Stimulated activated CD4-positive, alpha-beta T cell treated with anti-CD3 and anti-CD28 coated beads, Interleukin-1b, Interleukin-23, amount 100 ng/mL, for 1 hour (primary cell): ENCODE results near the gene EXOC2.
"Not testable (repeated sequence)": the region's sequence is repeated elsewhere in the genome, so short reads cannot be mapped to it uniquely, and the experiment has no call there.

Experiments
- DNase-seq, 2 donors: peaks; one replicate each; pipeline ENCODE4 v3.0.0-alpha.2; 2020; ENCODE audit warnings: low read depth in 2 of 2

EXOC2 gene

GRCh38 chr6:583116-583515 is 109.8 kb downstream of the EXOC2 start:
- DNase-seq: no peak

DNA sequence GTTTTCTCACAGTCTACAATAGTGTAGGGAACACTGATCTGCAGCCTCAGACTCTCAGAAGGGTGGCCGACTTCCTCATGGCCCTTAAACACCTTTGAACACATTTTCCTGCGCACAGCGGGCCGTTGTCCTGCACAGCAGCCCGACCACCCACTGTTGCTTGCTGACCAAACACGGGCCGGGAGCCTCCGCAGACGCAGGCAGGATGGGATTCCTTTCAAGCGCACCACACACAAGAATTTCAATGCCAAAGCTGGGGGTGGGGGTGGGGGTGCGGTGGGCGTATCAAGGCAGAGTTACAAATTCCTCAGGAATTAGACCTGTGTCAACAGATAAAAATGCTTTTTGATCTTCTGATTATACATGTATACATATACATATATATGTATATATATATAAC is 110.6 kb downstream of the EXOC2 start:
- no peak for DNase-seq

GRCh38 chr6:579339-579738 is 113.6 kb downstream of the EXOC2 start:
- no peak for DNase-seq

DNA sequence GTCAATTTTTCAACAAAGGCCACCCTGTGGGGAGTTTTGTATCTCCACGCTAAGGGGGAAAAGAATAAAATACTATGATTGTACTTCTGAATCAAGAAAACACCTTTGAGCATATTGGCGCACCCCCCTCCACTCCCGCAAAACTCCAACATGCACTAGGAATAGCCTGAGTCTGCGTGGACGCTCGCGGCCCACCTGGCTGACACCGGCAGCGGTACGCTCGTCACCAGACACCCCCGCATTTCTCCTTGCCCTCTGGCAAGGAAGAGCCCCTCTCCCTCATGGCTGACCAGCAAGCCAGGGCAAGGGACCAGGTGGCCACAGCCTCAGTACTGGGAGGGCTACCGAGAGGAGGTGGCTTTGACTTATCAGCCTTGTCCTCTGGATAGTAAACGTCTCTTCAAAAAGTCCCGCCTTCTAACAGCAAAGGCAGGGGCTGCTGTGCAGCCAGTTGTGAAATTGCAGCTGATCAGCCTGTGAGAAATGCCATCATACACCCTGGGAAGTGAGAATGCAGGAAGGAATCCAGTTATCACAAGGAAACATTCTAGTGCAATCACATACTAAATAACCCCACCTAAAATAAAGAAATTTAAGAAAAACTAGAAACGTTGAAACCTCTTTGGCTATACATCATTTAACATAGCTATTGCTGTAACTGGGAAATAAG is 120.2 kb downstream of the EXOC2 start:
- no peak for DNase-seq

- DNase-seq: no peak
Observed at GRCh38 chr6:571892-572291, 121.0 kb downstream of the EXOC2 start.

DNA sequence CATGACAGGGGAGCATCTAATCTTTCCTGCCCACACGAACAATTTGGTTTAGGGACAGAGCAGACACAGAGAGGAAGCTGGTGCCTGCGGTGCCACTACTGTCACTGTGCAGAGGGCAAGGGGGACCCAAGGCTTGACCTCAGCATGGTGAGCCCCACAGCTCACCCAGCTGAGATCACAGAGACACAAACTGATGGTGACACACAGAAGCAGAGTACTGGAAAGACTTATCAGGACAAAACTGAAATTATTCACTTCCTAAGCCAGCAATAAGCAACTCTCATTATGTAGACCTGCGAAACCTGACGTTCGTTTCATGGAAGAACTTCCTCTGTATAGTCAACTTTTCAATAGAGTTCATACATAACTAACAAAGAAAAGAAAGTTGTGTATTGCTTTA is 122.1 kb downstream of the EXOC2 start:
- DNase-seq: no peak

GRCh38 chr6:568954-569523 is 123.9 kb downstream of the EXOC2 start:
- no peak for DNase-seq

DNA sequence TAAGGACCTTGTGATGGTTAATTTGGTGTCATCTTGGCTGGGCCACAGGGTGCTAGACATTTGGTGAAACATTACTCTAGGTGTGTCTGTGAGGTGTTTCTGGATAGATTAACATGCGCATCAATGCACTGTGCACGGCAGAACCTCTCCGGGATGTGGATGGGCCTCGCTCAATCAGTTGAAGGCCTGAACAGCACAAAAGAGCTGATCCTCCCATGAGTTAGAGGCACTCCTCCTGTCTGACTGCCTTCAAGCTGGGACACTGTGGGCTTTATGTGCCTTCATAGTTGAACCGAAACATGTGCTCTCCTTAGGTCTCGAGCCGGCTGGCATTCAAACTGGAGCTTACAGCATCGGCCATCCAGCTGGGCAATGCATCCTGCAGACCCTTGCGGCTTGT is 124.9 kb downstream of the EXOC2 start:
- DNase-seq: no peak

- no peak for DNase-seq
Observed at GRCh38 chr6:563863-564262, 129.1 kb downstream of the EXOC2 start.

DNA sequence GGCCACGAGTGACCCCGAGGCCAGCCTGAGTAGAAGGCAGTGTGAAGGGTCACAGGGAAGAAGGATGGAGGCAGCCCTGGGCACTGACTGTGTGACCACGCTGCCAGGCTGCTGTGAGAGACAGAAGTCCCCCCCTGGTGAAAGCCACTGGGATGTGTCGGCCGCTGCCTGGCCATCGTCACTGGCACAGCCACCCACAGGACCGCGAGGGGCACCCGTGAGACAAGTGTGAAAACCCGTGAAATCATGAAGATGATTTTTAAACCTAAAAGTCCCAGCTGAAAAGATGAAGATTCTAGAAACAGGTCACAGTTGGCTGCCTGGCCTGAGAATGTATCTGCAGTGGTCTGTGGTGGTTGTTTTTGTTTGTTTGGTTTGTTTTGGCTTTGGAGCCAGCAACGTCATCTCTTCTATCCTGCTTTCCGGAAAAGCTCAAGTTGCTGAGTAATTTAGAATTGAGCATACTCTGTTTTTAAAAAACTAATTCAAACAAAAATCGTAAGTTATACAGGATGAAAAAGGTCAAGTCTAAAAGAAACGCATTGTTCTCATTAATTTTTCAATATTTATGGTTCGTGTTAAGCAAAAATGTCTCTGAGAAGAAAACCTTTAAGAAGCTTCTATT is 130.8 kb downstream of the EXOC2 start:
- no peak for DNase-seq

GRCh38 chr6:561335-561734 is 131.6 kb downstream of the EXOC2 start:
- DNase-seq: not testable (repeated sequence)

DNA sequence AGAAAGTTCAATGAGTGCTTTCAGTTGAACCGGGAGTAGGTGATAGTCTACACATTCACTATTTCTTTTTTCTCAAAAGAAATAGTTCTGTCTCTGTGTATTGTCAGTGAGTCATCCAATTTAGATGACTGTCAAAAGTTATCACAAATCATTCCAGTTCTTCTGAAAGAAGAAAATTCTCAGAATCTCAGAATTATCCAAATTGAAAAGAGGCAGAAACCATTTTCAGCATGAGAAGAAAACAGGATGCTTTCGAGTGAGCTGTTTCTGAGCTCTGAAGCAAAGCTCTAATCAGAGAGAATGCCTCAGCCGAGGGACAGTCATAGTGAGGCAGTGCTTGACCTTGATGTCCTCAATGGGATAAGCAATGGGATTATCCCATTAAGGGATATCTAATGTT is 134.0 kb downstream of the EXOC2 start:
- DNase-seq: no peak

DNA sequence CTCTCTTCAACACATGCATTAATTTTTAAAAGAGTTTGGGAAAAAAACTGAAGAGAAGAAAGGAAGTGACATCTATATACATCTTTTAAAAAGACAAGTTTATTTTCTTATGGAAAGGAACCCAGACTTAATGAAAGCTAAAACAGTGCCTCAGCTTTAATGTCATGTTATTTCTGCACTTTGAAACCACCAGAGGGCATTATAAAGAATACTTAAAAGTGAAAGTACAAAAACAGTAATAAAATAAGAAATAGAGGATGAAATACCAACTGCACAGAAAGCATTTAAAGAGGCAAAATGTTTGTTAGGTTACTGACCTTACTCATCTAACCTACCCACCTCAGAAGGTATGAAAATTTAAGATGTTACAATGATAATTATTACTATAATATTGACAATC is 134.8 kb downstream of the EXOC2 start:
- no peak for DNase-seq

DNA sequence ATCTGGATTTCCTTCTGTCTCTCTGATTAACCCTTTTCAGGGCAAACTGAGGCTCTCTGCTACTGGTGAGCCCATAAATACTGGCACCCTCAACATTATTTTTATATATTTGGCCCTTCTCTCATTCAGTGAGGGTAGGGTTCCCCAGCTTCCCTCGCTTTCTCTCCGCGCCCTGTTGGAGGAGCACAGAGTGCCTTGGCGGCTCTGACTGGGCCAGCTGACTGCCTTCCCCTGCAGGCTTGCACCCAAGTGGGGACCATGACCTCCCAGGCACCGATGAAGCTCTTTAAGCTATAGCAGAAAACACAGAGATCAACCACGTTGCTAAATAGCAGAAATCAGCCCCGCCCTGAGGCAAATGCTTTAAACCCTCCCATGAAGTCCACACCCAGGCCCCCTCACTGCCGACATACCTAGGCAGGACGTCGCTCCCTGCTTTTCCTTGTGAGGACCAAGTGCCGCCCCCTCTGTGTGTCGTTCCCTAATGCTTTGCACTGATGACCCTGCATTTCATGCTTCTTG is 141.0 kb downstream of the EXOC2 start:
- DNase-seq: no peak

- DNase-seq: no peak
Observed at GRCh38 chr6:551405-551804, 141.5 kb downstream of the EXOC2 start.

DNA sequence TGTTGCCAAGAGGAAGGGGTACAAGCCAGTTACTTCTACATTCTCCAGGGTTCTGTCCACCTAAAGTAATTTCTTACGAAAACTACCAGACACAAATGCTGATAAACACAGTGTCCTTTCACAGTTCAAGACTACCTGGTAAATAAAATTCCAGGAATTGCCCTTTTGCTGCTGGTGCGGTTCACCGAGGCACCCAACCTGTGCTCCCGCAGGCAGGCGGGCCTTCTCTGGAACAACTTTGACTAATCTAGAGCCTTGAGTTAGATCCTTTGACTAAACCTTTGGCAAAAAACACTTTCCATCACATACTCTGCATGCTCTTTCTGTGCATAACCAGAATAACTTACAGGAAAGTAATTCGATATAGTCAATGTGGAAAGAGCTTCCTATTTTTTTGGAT is 143.0 kb downstream of the EXOC2 start:
- DNase-seq: no peak

- DNase-seq: no peak
Observed at GRCh38 chr6:548517-548916, 144.4 kb downstream of the EXOC2 start.

DNA sequence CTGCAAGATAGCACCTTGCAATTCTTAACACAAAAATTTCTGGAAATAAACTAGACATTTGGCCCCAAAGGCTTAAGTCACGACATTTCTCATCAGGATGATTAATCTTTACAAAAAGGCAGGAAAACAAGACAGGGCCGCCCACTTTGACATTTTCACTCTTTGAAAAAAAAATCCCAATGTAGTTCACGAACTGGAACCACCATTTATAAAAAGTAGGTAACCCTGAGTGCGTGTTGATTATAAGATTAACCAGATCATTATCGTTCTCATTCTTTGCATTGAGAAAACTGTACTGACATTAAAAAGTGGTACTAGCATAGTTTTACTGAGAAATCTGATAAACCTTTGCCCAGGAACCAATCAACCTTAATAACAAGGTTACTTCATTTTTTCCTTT is 144.8 kb downstream of the EXOC2 start:
- DNase-seq: no peak

DNA sequence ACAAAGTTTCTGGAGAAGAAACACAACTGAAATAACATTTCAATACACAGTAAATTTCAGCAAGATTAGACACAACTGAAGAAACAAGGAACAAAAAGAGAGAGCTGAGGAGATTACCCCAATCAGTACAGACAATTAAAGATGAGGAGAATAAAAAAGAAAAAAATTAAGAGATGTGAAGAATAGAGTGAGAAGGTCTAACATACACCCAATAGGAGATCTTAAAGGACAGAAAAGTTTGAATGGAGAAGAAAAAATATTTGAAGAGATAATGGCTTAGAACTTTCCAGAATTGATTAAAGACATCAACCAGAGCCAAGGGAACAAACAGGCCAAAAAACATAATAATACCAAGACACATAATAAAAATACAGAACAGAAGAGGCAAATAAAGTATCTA is 152.4 kb downstream of the EXOC2 start:
- DNase-seq: no peak

DNA sequence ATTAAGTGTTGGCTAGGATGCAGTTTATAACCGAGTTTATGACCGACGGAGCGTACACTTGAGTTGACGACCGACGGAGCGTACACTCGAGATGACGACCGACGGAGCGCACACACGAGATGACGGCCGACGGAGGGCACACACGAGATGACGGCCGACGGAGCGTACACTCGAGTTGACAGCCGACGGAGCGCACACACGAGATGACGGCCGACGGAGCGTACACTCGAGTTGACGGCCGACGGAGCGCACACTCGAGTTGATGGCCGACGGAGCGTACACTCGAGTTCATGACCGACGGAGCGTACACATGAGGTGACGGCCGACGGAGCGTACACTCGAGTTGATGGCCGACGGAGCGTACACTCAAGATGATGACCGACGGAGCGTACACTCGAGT is 155.8 kb downstream of the EXOC2 start:
- no peak for DNase-seq

DNA sequence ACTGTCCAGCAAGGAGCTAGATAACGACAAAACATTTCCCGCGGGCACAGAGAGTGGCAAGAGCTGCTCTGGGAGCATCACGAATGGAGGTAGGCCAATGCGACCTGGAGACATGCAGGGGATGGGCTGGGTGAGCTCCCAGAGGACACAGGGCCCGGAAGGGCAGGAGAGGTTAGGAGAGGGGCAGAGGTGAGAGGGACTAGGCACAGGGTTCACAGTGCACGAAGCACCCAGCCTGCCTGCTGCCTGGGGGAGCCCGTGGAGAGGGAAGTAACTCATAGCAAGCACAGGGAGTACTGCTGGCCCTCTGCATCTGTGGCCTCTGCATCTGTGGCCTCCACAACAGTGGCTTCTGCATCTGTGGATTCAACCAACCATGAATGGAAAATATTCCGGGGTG is 162.5 kb downstream of the EXOC2 start:
- DNase-seq: no peak

DNA sequence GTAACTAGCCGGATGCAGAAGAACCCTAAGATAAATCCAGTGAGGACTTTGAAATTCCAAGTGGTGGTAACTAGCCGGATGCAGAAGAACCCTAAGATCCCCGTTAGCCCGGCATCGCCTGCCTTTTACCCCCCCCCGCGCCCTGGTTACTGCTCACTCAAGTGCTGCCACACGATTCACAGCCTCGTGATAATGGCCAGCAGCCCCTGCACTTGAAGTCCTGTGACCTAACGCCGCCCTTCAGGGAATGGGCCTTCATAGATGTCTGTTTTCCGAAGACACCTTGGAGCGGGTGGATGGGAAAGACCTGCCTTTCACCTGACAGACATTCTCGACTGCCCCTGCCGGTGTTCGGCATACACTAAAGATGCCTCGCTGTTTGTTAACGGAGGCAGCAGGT is 163.9 kb downstream of the EXOC2 start:
- DNase-seq: no peak

DNA sequence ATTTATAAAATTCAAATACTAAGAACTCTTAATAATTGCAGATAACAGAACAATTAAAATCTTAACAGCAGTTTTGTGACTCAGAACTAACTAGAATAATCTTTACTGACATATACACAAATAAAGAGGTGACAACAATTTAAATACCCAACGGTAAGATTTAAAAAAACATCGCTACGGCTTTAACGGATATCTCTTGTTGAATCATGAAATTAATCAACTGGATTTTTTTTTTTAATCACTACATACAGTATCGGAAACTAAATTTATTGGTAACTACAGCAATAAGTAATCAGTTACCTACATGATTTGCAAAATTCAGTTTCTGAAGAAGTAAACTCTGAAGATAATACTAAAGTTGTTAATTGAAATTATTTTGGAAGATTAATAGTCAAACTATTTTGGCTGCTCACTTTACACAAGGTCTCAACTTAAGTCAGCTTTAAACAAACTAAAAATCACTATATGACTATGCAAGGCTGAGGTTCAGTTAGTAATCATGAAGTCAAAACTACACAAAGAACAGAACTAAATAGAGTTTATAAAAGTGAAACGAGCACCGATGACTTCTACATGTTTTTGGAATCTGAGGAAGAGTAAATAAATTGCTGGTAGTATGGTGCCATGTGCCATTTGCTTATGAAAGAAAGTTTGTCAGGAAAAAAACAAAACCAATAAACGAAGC is 164.8 kb downstream of the EXOC2 start:
- DNase-seq: no peak
